Measurements from ENCODE around the gene PALM3.

DNA sequence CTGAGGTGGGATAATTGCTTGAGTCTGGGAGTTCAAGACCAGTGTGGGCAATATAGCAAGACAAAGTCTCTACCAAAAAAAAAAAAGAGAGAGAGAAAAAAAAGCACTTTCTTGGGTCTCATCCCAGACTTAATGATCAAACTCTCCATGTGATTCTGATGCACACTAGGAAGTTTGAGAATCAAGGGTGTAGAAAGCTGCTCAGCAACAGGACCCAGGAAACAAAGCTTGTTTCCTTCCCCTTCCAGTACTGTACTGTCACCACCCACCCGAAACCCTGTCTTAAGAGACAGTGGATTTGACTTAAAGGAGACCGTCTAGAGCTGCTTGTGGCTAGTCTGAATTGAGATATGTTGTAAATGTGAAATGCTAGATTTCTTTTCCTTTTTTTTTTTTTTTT, 16.5 kb upstream of the PALM3 start:
- TF ChIP-seq POLR2A (IDR thresholded peaks at IDR 0.05), result no peak
- TF ChIP-seq, protein P1, sequence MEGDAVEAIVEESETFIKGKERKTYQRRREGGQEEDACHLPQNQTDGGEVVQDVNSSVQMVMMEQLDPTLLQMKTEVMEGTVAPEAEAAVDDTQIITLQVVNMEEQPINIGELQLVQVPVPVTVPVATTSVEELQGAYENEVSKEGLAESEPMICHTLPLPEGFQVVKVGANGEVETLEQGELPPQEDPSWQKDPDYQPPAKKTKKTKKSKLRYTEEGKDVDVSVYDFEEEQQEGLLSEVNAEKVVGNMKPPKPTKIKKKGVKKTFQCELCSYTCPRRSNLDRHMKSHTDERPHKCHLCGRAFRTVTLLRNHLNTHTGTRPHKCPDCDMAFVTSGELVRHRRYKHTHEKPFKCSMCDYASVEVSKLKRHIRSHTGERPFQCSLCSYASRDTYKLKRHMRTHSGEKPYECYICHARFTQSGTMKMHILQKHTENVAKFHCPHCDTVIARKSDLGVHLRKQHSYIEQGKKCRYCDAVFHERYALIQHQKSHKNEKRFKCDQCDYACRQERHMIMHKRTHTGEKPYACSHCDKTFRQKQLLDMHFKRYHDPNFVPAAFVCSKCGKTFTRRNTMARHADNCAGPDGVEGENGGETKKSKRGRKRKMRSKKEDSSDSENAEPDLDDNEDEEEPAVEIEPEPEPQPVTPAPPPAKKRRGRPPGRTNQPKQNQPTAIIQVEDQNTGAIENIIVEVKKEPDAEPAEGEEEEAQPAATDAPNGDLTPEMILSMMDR (IDR thresholded peaks at IDR 0.05), result no peak

Data from testis (tissue), 2 donors.